SU-DHL-6 (cell line): Measurements from ENCODE around the gene TRMT112.

ENCODE experiments used
- H2AFZ ChIP-seq: fragments of 200-600 bp; sonication (generic); 2 replicates; pipeline ENCODE4 v1.6.1; 2014; ENCODE audit warnings: low read depth, mild to moderate bottlenecking, moderate library complexity, mixed read lengths, antibody characterized with exemption, low read length; ENCODE audit not compliant: severe bottlenecking
- H3F3A ChIP-seq: fragments of 200-600 bp; shearing (Covaris generic); 2 replicates; pipeline ENCODE4 v1.6.0; 2016; ENCODE audit warnings: antibody characterized with exemption, mild to moderate bottlenecking; ENCODE audit not compliant: insufficient read depth
- H3K27ac ChIP-seq: fragments of 200-600 bp; sonication (generic); 2 replicates; pipeline ENCODE4 v1.5.1; 2016; ENCODE audit warnings: low read depth, mild to moderate bottlenecking, low read length, moderate library complexity, mixed read lengths
- H3K27me3 ChIP-seq: fragments of 200-600 bp; sonication (generic), shearing (Covaris generic); 2 replicates; pipeline ENCODE4 v1.6.0; 2014; ENCODE audit warnings: mild to moderate bottlenecking, low read length
- H3K36me3 ChIP-seq: fragments of 200-600 bp; sonication (generic); 2 replicates; pipeline ENCODE4 v1.6.1; 2014; ENCODE audit warnings: mild to moderate bottlenecking, low read length, mixed read lengths
- H3K4me2 ChIP-seq: fragments of 300-600, 200-600 bp; shearing (Covaris generic), sonication (generic); 2 replicates; pipeline ENCODE4 v1.6.0; 2014; ENCODE audit warnings: low read length, low read depth, mild to moderate bottlenecking; ENCODE audit not compliant: poor library complexity, severe bottlenecking
- H3K4me3 ChIP-seq: fragments of 200-600 bp; sonication (generic); 2 replicates; pipeline ENCODE4 v1.5.1; 2014; ENCODE audit warnings: antibody characterized with exemption, low read length, mild to moderate bottlenecking, mixed read lengths; ENCODE audit not compliant: insufficient read depth, poor library complexity, severe bottlenecking
- H3K79me2 ChIP-seq: fragments of 200-600 bp; sonication (generic); 2 replicates; pipeline ENCODE4 v1.6.1; 2014; ENCODE audit warnings: mild to moderate bottlenecking, low read length, moderate library complexity; ENCODE audit not compliant: insufficient read depth
- H3K9ac ChIP-seq: fragments of 200-600 bp; sonication (generic); 2 replicates; pipeline ENCODE4 v1.7.0; 2014; ENCODE audit warnings: mild to moderate bottlenecking, low read length
- H3K9me2 ChIP-seq: fragments of 200-600 bp; sonication (generic); replicated peaks from 2 replicates; pipeline ENCODE4 v1.6.1; 2014; ENCODE audit warnings: low read length; ENCODE audit not compliant: insufficient read depth
- H3K9me3 ChIP-seq: fragments of 200-600 bp; sonication (generic); 2 replicates; pipeline ENCODE4 v1.6.1; 2014; ENCODE audit warnings: low read length, mixed read lengths; ENCODE audit not compliant: insufficient read depth
- H4K20me1 ChIP-seq: fragments of 200-600 bp; sonication (generic); 2 replicates; pipeline ENCODE4 v1.6.1; 2014; ENCODE audit warnings: low read depth, mild to moderate bottlenecking, antibody characterized with exemption, low read length, moderate library complexity, mixed read lengths
- CTCF ChIP-seq: fragments of 200-600 bp; sonication (generic); IDR thresholded peaks from one replicate; pipeline ENCODE4 v1.5.1; 2017; ENCODE audit warnings: antibody characterized with exemption, mild to moderate bottlenecking, low read length, moderate library complexity; ENCODE audit not compliant: insufficient read depth, poor library complexity, severe bottlenecking
- EZH2phosphoT487 ChIP-seq: fragments of 200-600 bp; sonication (generic), shearing (Covaris generic); conservative IDR thresholded peaks from 2 replicates; pipeline ENCODE4 v1.6.1; 2018; ENCODE audit warnings: mild to moderate bottlenecking, antibody characterized with exemption, low read length, moderate library complexity, mixed read lengths

The TRMT112 gene

DNA sequence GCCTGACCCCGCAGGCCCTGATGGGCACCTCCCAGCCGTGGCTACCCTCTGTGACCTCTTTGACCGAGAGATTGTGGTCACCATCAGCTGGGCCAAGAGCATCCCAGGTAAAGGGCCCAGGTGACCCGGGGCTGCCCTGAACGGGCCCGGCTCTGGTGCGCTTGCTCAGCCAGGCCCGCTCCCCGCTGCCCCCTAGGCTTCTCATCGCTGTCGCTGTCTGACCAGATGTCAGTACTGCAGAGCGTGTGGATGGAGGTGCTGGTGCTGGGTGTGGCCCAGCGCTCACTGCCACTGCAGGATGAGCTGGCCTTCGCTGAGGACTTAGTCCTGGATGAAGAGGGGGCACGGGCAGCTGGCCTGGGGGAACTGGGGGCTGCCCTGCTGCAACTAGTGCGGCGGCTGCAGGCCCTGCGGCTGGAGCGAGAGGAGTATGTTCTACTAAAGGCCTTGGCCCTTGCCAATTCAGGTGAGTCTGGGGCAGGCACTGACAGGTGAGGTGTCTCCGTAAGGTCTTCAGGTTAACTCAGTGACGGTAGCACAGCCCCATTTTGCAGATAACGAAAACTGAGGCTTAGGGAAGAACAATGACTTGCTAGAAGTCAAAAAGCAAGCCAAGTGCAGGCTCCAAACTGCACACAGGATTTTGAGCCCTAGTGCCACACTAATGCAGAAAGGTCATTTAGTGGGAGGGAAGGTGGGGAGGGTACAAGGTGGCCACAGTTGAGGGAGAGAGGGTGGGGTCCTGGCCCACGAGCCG lies 2.4 kb downstream of the TRMT112 start:
- Histone ChIP-seq H3K27ac (no peak overlapping the region), H3K27me3 (no peaks in the 10 kb centered on the region), H3K9ac (no peak overlapping the region), H4K20me1 (no peaks in the 10 kb centered on the region; the same call in 1 of the 2 replicates), H3K36me3 (no peaks in the 10 kb centered on the region), H3F3A (peaks cover 24% of the 10 kb centered on the region), H3K4me2 (no peak overlapping the region), H3K4me3 (no peak overlapping the region), H2AFZ (no peak overlapping the region), H3K79me2 (peaks cover 22% of the 10 kb centered on the region), H3K9me2 (no peaks in the 10 kb centered on the region), H3K9me3 (no peaks in the 10 kb centered on the region)
- TF ChIP-seq CTCF, result no peak
- TF ChIP-seq EZH2phosphoT487, result no peak

DNA sequence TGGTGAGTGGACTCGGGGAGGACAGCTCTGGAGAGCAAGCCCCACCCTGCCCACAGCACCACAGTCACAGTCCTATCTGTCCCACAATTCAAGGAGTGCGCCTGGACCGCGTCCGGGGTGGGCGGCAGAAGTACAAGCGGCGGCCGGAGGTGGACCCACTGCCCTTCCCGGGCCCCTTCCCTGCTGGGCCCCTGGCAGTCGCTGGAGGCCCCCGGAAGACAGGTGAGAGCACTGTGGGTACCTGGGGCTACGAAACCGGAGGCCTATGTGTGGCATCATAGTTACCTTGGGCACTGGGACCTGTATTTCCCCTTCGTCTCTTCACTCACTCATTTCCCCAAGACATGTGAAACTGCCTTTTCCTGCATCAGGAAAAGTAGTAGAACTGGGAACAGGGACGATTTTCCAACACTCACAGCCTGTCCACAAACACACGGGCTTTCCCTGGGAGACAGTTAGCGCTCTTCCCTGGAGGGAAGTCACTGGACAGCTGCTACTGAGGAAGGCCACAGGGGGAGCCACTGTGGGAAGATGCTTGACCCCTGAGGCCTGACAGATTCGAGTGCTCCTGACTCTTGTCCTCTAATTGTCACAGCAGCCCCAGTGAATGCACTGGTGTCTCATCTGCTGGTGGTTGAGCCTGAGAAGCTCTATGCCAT lies 3.1 kb downstream of the TRMT112 start:
- Histone ChIP-seq H3K4me2 (no peak overlapping the region), H3F3A (peaks cover 24% of the 10 kb centered on the region), H3K9ac (no peak overlapping the region), H3K36me3 (no peaks in the 10 kb centered on the region), H4K20me1 (no peaks in the 10 kb centered on the region; the same call in 1 of the 2 replicates), H3K27ac (no peak overlapping the region), H3K79me2 (peaks cover 29% of the 10 kb centered on the region), H2AFZ (no peak overlapping the region), H3K9me2 (no peaks in the 10 kb centered on the region), H3K4me3 (no peak overlapping the region), H3K9me3 (no peaks in the 10 kb centered on the region), H3K27me3 (no peaks in the 10 kb centered on the region)
- no peak for TF ChIP-seq EZH2phosphoT487
- TF ChIP-seq CTCF, result no peak

- TF ChIP-seq CTCF, result no peak
- no peak for TF ChIP-seq EZH2phosphoT487
- no peaks in the 10 kb centered on the region for H3K9me2 ChIP-seq
- H3K27me3 ChIP-seq, result no peaks in the 10 kb centered on the region
- no peak overlapping the region for H2AFZ ChIP-seq
- H3K36me3 ChIP-seq, result no peaks in the 10 kb centered on the region
- no peak overlapping the region for H3K9ac ChIP-seq
- no peak overlapping the region for H3K4me3 ChIP-seq
- no peaks in the 10 kb centered on the region; the same call in 1 of the 2 replicates for H4K20me1 ChIP-seq
- H3K4me2 ChIP-seq, result no peak overlapping the region
- no peaks in the 10 kb centered on the region for H3K9me3 ChIP-seq
- H3F3A ChIP-seq, result peaks cover 24% of the 10 kb centered on the region
- H3K27ac ChIP-seq, result no peak overlapping the region
- peaks cover 31% of the 10 kb centered on the region for H3K79me2 ChIP-seq
These were observed 3.7 kb downstream of the TRMT112 start for GRCh38 chr11:64313491-64314145.
